Sigmoid colon (tissue), 4 donors: ENCODE measurements around the gene UBAC1.

ENCODE experiments used
- POLR2A ChIP-seq, 2 donors: fragments of 450-650 bp; IDR thresholded peaks; one replicate each; pipeline ENCODE4 v1.6.1; 2016; ENCODE audit warnings: antibody characterized with exemption in 2 of 2, mild to moderate bottlenecking in 2 of 2, moderate library complexity in 2 of 2
- POLR2AphosphoS5 ChIP-seq, 4 donors: sonication (generic); formaldehyde crosslinking; IDR thresholded peaks; one replicate each; pipeline ENCODE4 v1.6.1; 2017; ENCODE audit warnings: antibody characterized with exemption in 4 of 4
- TF ChIP-seq, protein P1 (sequence below), 4 experiments: fragments of 450-650 bp in 3 of 4; fragments of 200-600 bp in 1 of 4; IDR thresholded peaks; one replicate each; pipeline ENCODE4 v1.5.1; 2016 to 2019; ENCODE audit warnings: antibody characterized with exemption in 4 of 4, mild to moderate bottlenecking in 3 of 4, moderate library complexity in 2 of 4

GRCh38 chr9:136010615-136011361 is 49.6 kb upstream of the UBAC1 start:
- peak in 2 of 4 donors; percentile 18 to 22 for TF ChIP-seq POLR2AphosphoS5 (IDR thresholded peaks at IDR 0.05)
- TF ChIP-seq, protein P1, sequence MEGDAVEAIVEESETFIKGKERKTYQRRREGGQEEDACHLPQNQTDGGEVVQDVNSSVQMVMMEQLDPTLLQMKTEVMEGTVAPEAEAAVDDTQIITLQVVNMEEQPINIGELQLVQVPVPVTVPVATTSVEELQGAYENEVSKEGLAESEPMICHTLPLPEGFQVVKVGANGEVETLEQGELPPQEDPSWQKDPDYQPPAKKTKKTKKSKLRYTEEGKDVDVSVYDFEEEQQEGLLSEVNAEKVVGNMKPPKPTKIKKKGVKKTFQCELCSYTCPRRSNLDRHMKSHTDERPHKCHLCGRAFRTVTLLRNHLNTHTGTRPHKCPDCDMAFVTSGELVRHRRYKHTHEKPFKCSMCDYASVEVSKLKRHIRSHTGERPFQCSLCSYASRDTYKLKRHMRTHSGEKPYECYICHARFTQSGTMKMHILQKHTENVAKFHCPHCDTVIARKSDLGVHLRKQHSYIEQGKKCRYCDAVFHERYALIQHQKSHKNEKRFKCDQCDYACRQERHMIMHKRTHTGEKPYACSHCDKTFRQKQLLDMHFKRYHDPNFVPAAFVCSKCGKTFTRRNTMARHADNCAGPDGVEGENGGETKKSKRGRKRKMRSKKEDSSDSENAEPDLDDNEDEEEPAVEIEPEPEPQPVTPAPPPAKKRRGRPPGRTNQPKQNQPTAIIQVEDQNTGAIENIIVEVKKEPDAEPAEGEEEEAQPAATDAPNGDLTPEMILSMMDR (IDR thresholded peaks at IDR 0.05): no peak
- TF ChIP-seq POLR2A (IDR thresholded peaks at IDR 0.05): no peak
